GM12878 (cell line): ENCODE results near the gene TOMM40L. TPM values are rescaled to one million over a fixed set of nuclear protein-coding genes. Genes with fewer than 3 reads are reported as not detected.

Experiments
- ATAC-seq: fragments of 200-7000 bp; cut with Tn5 transposase; 3 replicates; pipeline ENCODE4 v1.9.1; 2020; ENCODE audit warnings: mild to moderate bottlenecking, moderate library complexity
- BruUV-seq: library from RNA; stranded (reverse); fragments of 400-500 nt; replicated peaks from 2 replicates; lab custom pipeline; 2021; lab: Mats Ljungman, UMichigan
- CTCF ChIA-PET: fragments of 300-600 bp; sonication (Branson Sonifier 250); formaldehyde crosslinking; extraction: SDS; loops from one replicate; lab custom pipeline; 2021; ENCODE audit warnings: inconsistent platforms; lab: Yijun Ruan, JAX
- POLR2A ChIA-PET: fragments of 350-600 bp; formaldehyde crosslinking; extraction: SDS; loops from one replicate; lab custom pipeline; 2021; ENCODE audit warnings: inconsistent platforms; lab: Charles Lee
- RAD21 ChIA-PET: fragments of 300-600 bp; sonication (Branson Sonifier 250); formaldehyde crosslinking; loops from one replicate; lab custom pipeline; 2023; ENCODE audit warnings: antibody characterized with exemption; ENCODE audit not compliant: unreplicated experiment; lab: Charles Lee
- SMC1A ChIA-PET: fragments of 300-600 bp; sonication (Branson Sonifier 250); formaldehyde crosslinking; loops from one replicate; lab custom pipeline; 2023; ENCODE audit not compliant: unreplicated experiment, uncharacterized antibody; lab: Charles Lee
- DNase-seq: peaks from one replicate; pipeline ENCODE4 v3.0.0-alpha.2; 2011; ENCODE audit warnings: low read depth, low spot score
- FAIRE-seq: peaks from 3 replicates; lab custom pipeline; 2011; peaks lifted over from hg19 to GRCh38; lab: Jason Lieb, UNC
- H2AFZ ChIP-seq: 2 replicates; pipeline ENCODE4 v1.6.0; 2011; ENCODE audit warnings: low read depth, low read length, control low read depth; ENCODE audit not compliant: control insufficient read depth
- H3K27ac ChIP-seq: 2 replicates; pipeline ENCODE4 v1.5.1; 2011; ENCODE audit warnings: control low read depth; ENCODE audit not compliant: control insufficient read depth, insufficient read depth
- H3K27me3 ChIP-seq, 2 experiments: replicated peaks in 1 of 2; 2 replicates each; pipeline versions ENCODE4 v1.6.0 to v1.6.1; 2011; ENCODE audit warnings: low read length in 1 of 2; ENCODE audit not compliant: control insufficient read depth in 2 of 2, insufficient read depth in 2 of 2
- H3K36me3 ChIP-seq, 2 experiments: 2 replicates each; pipeline ENCODE4 v1.5.1; 2011; ENCODE audit warnings: low read length in 1 of 2; ENCODE audit not compliant: control insufficient read depth in 2 of 2, insufficient read depth in 2 of 2
- H3K4me1 ChIP-seq: 2 replicates; pipeline ENCODE4 v1.6.1; 2011; ENCODE audit warnings: mild to moderate bottlenecking, low read length, moderate library complexity, mixed read lengths; ENCODE audit not compliant: control insufficient read depth, insufficient read depth
- H3K4me2 ChIP-seq: 2 replicates; pipeline ENCODE4 v1.6.0; 2011; ENCODE audit warnings: control low read depth; ENCODE audit not compliant: control insufficient read depth, insufficient read depth
- H3K4me3 ChIP-seq: fragments of 200-600 bp; sonication (generic); 2 replicates; pipeline ENCODE4 v1.5.1; 2016
- H3K79me2 ChIP-seq: 2 replicates; pipeline ENCODE4 v1.6.0; 2011; ENCODE audit warnings: low read length; ENCODE audit not compliant: control insufficient read depth, insufficient read depth
- H3K9ac ChIP-seq: 2 replicates; pipeline ENCODE4 v1.8.0; 2011; ENCODE audit warnings: low read length, control low read depth, mixed read lengths; ENCODE audit not compliant: control insufficient read depth, insufficient read depth
- H3K9me3 ChIP-seq: replicated peaks from 3 replicates; pipeline ENCODE4 v1.5.1; 2011; ENCODE audit warnings: mild to moderate bottlenecking, low read length; ENCODE audit not compliant: control insufficient read depth, insufficient read depth
- H4K20me1 ChIP-seq: 2 replicates; pipeline ENCODE4 v1.6.0; 2011; ENCODE audit not compliant: control insufficient read depth, insufficient read depth
- BHLHE40 ChIP-seq, 2 experiments: fragments of 450-650 bp in 1 of 2; IDR thresholded peaks; 2 replicates each; pipeline ENCODE4 v1.6.1; 2011 to 2017; ENCODE audit warnings: low read depth in 2 of 2, borderline replicate concordance in 1 of 2, improper control_type of control experiment in 1 of 2, low read length in 1 of 2, mild to moderate bottlenecking in 1 of 2
- CREM ChIP-seq: IDR thresholded peaks from 2 replicates; pipeline ENCODE4 v1.6.1; 2014; ENCODE audit warnings: antibody characterized with exemption, low read depth
- E2F4 ChIP-seq: IDR thresholded peaks from 2 replicates; pipeline ENCODE4 v1.6.1; 2012; ENCODE audit warnings: low read depth, low read length, improper control_type of control experiment
- E4F1 ChIP-seq: fragments of 450-650 bp; IDR thresholded peaks from 2 replicates; pipeline ENCODE4 v1.6.1; 2018; ENCODE audit warnings: borderline replicate concordance, mild to moderate bottlenecking; ENCODE audit not compliant: partially characterized antibody
- ELK1 ChIP-seq: IDR thresholded peaks from 2 replicates; pipeline ENCODE4 v1.6.1; 2012; ENCODE audit warnings: low read depth, low read length, improper control_type of control experiment
- MEF2A ChIP-seq: IDR thresholded peaks from 2 replicates; pipeline ENCODE4 v1.6.1; 2011; ENCODE audit warnings: low read depth, mild to moderate bottlenecking, low read length, moderate library complexity; ENCODE audit not compliant: insufficient read depth
- NKRF ChIP-seq: fragments of 450-650 bp; conservative IDR thresholded peaks from 2 replicates; pipeline ENCODE4 v1.6.1; 2017; ENCODE audit warnings: mild to moderate bottlenecking, moderate library complexity
- RELA ChIP-seq: fragments of 450-650 bp; IDR thresholded peaks from 2 replicates; pipeline ENCODE4 v1.8.0; 2014; ENCODE audit warnings: borderline replicate concordance; ENCODE audit not compliant: partially characterized antibody
- ZNF207 ChIP-seq: fragments of 450-650 bp; IDR thresholded peaks from 2 replicates; pipeline ENCODE4 v1.6.1; 2014; ENCODE audit warnings: antibody characterized with exemption, mild to moderate bottlenecking, borderline replicate concordance
- ZNF687 ChIP-seq: fragments of 450-650 bp; IDR thresholded peaks from 2 replicates; pipeline ENCODE4 v1.6.1; 2017; ENCODE audit warnings: mild to moderate bottlenecking, moderate library complexity
- ZZZ3 ChIP-seq: IDR thresholded peaks from 2 replicates; pipeline ENCODE4 v1.6.1; 2011; ENCODE audit warnings: low read depth; ENCODE audit not compliant: control insufficient read depth, insufficient read length
- WGBS: methylation state at CpG from one replicate; pipeline ENCODE4 v1.1.6; 2016; ENCODE audit warnings: low lambda C conversion rate; ENCODE audit not compliant: insufficient replicate concordance, insufficient coverage; ENCODE audit errors: missing lambda C conversion rate; 5-methylcytosine and 5-hydroxymethylcytosine counted together
- in situ Hi-C: fragments of 300-500 bp; cut with MboI; formaldehyde crosslinking; loops from 9 replicates; pipeline ENCODE4 v1.14.3; 2018; ENCODE audit warnings: mixed read lengths
- intact Hi-C: fragments of 100-400 bp; cut with micrococcal nuclease; formaldehyde crosslinking; loops from one replicate; pipeline ENCODE4 v1.14.2; 2022; ENCODE audit not compliant: unreplicated experiment
- polyA plus RNA-seq, 11 experiments: library from polyadenylated mRNA; depleted of rRNA in 4 of 11; unstranded in 6 of 11; stranded (reverse) in 5 of 11; fragments of >200 nt; fragmentation: Nextera tagmentation in 4 of 11; fragmentation: Illumina TruSeq in 1 of 11; extraction: Ambion mirVana in 4 of 11; extraction: Trizol in 1 of 11; gene quantifications; 1 replicate in 1 of 11; 2 replicates in 10 of 11; pipeline versions ENCODE4 v1.2.1 to v1.2.3, GENCODE V29; 2011 to 2016; ENCODE audit warnings: inconsistent platforms in 2 of 11, missing spikeins in 2 of 11, low read depth in 1 of 11
- total RNA-seq, 4 experiments: library from RNA; depleted of rRNA in 3 of 4; stranded (reverse); fragments of >200 nt in 3 of 4; fragmentation: Illumina TruSeq in 1 of 4; extraction: Trizol in 1 of 4; gene quantifications; 2 replicates each; pipeline versions ENCODE4 v1.2.1 to v1.2.3, GENCODE V29; 2013 to 2021

Gene TOMM40L
- total and polyA plus RNA-seq, 10 of the 15 experiments (the other 5 are each of a cell fraction or from before 2014, with no cell fraction given): 5.9 to 21.6 (median 15.7) TPM

GRCh38 chr1:161207173-161207572, 18.7 kb upstream of the TOMM40L start:
- no peaks in the 10 kb centered on the region for H4K20me1 ChIP-seq
- SMC1A ChIA-PET: interaction anchor here (0.7 to 8.1 kb wide), 5 partner anchors 14 to 333 kb away, joined by 3 to 66 read pairs (median 55); partner anchors contain the start of gene TOMM40L
- RAD21 ChIA-PET: interaction anchor here (1.0 to 6.6 kb wide), 3 partner anchors 19 to 175 kb away, joined by 3 to 72 read pairs (median 5); partner anchors contain the start of gene TOMM40L
- no peak for FAIRE-seq
- no peaks in the 10 kb centered on the region for H3K9me3 ChIP-seq
- ATAC-seq: no peak
- BruUV-seq: no TSS peak
- peaks cover 10% of the 10 kb centered on the region for H3K4me1 ChIP-seq
- no peak overlapping the region for H3K27ac ChIP-seq
- no peak overlapping the region for H2AFZ ChIP-seq
- in situ Hi-C loops: no loop called here
- no peak overlapping the region for H3K4me3 ChIP-seq
- H3K4me2 ChIP-seq: no peak overlapping the region
- WGBS: 85% methylated on average over 8 of the region's 8 CpGs
- no peaks in the 10 kb centered on the region for H3K27me3 ChIP-seq
- no peak overlapping the region for H3K9ac ChIP-seq
- H3K79me2 ChIP-seq: peaks cover 17% of the 10 kb centered on the region
- intact Hi-C loops: loop anchor here (5.0 kb wide), 2 partner anchors 85 to 175 kb away; no protein-coding TSS in a partner anchor
- DNase-seq: no peak
- peaks cover 10 to 31% of the 10 kb centered on the region in 2 experiments; a peak in 3 of 4 replicates for H3K36me3 ChIP-seq
- POLR2A ChIA-PET: interaction anchor here (1.0 to 1.6 kb wide), 4 partner anchors 12 to 54 kb away, joined by 3 to 4 read pairs (median 4); partner anchors contain the start of genes TOMM40L and UFC1
- CTCF ChIA-PET: interaction anchor here (0.8 to 13.6 kb wide), 7 partner anchors 13 to 176 kb away, joined by 3 to 385 read pairs (median 16); partner anchors contain the start of genes APOA2, FCER1G, PPOX and TOMM40L
- TF ChIP-seq RELA (no peak), MEF2A (no peak), ELK1 (no peak), CREM (no peak), BHLHE40 (IDR thresholded peaks at IDR 0.05; ENCODE audit: borderline replicate concordance in 1 of 2, low read depth in 2 of 2, low read length in 1 of 2) (no peak), E4F1 (no peak), ZNF207 (no peak), NKRF (no peak), ZZZ3 (no peak), ZNF687 (no peak), E2F4 (no peak)
